GM19023 (cell line): ENCODE data around the gene PSMG4.

Source experiments
- ATAC-seq: cut with Tn5 transposase; IDR thresholded peaks from one replicate; pipeline ENCODE4 v1.9.1; 2021; ENCODE audit warnings: mild to moderate bottlenecking, moderate library complexity; ENCODE audit not compliant: unreplicated experiment

Gene PSMG4, protein sequence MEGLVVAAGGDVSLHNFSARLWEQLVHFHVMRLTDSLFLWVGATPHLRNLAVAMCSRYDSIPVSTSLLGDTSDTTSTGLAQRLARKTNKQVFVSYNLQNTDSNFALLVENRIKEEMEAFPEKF

DNA sequence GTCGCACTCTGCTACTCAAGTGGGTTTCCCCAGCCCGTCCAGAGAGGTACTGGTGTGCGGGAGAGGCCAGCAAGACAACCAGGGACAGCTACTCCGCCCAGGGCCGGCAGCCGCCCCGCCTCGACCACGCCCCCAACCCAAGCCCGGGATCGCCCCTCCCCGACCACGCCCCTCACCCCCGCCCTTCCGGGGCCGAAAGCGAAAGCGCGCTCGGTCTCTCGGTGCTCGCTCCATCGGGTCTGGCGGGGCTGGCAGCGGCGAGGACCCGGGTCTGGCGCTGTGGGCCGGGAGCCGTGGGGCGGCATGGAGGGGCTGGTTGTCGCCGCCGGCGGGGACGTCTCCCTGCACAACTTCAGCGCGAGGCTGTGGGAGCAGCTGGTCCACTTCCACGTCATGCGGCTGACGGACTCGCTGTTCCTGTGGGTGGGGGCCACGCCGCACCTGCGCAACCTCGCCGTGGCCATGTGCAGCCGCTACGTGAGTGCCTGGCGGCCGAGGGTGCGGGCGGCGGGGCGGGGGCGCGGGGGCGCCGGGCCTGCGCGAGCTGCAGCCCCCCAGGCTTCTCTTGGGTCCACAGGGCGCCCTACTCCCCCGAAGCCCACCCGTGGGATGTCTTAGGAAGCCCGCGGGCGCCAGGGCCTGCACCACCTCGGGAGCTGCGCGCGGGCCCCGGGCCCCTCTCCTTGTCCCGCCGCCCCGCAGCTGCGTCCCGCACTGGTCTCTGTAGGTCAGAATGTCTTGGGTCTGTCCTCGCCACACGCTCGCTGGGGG is at the start of gene PSMG4:
Gene PSMG4, plus strand, starts transcription at position 228 of the 771 bp plus-strand sequence. Its CDS starts 76 bp downstream, at position 304.
- ATAC-seq, result peak; percentile 73

DNA sequence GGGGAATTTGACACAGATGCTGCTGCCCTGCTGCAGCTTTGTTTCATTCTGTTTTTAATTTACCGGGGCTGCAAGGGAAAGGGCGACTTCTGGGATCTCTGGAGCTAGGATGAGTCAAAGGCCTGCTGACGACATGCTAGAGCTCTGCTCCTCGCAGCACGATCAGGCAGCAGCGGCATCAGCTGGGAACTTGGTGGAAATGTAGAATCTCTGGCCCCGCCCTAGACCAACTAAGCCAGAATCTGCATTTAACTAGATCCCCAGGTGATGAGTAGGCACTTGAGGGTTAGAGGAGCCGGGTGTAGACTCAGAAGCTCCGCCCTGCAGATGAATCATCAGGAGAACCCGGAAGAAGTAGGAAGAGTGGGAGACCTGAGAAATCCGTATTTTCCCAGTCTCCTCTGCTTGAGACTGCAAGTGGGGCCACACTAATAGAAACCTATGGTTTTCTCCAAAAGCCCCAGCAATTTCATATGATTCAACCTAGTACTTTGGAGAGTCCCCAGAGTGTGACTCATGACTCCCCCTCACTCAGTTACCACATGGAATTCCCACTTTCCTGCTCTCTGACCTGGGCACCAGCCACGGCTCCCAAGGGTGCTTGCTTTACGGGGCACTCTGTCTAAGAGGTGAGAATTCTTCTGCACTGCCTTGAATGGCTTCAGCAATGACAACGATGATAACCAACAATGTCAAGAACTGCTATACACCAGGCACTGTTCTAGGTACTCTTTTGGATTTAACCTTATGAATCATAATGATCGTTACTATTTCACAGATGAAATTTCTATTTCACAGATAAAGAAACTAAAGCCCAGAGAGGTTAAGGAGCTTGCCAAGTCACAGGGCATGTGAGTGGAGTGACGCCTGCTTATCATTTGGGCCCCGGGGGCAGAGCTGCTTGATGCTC is 49.4 kb upstream of the PSMG4 start:
- peak; percentile 65 for ATAC-seq

DNA sequence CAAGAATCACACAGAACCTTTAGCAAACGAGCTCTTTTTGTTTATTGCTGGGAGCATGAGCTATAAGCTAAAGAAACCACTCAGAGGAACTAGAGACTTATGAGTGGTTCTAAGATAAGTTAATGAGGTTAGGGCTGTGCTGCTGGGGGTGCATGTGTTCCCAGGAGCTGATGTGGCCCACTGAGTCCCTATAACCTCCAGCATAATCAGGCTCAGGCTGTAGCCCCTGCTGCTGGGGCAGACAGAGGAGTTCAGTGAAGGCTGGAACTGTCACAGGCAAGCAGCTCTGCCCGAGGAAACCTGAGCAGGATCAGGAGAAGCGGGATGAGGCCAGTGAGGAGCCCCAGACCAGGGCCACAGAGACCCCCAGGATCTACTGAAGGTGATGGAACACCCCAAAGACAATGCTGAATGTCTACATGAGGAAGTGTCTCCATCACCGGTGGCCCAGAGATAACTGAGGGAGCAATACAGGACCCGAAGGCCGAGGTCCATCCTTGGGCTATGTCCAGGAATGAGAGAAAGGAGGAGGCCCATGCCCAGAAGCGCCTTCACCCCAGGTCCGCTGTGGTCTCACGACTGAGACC is 48.6 kb upstream of the PSMG4 start:
- peak; percentile 16 for ATAC-seq

DNA sequence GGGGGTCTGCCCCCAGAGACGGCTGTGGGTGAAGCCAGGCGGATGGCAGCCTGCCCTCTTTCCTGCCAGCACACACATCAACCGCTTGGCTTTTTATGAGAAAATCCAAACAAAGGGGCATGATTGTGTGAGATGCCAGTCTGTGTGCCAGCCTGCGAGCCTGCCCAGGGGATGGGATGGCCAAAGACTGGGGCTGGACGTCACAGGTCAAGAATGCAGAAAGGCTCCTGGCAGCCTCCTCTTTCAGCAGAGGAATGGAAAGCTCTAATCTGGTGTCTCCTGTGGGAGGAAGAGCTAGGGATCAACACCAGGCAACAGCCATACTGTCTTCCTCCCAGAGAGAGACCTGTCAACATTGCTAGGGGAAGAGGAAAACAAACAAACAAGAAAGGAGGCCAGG is 47.1 kb upstream of the PSMG4 start:
- no peak for ATAC-seq

DNA sequence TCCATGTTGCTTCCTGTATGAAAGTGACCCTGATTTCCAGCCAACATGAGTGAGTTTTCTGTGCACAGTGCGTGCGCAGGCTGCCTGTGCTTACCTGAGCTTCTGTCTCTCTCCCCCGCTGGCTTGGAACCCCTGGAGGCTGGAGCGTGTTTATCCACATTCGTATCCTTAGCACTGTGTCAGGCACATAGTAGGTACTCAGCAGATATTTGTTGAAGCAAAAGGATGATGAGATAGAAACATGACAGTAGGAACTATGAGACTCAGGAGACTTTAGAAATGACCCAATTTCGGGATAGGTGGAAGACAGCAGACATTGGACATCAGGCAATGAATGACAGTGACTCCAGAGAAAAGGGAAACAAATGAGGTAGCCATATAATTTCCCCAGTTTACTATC is 46.5 kb upstream of the PSMG4 start:
- ATAC-seq, result no peak

DNA sequence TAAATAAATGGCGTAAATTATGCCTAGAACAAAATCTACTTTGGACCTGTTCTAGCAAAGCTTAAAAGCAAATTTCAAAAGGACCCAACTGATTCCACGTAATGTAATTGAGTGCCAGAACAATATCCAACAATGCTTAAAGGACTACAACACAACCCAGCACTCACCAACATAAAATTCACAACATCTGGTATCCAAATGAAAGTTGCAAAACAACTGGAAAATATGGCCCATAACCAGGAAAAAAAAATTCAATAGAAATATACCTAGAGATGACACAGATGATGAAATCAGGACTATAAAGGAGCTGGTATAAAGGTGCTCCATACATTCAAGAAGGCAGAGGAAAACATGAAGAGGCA is 45.4 kb upstream of the PSMG4 start:
- ATAC-seq, result no peak

DNA sequence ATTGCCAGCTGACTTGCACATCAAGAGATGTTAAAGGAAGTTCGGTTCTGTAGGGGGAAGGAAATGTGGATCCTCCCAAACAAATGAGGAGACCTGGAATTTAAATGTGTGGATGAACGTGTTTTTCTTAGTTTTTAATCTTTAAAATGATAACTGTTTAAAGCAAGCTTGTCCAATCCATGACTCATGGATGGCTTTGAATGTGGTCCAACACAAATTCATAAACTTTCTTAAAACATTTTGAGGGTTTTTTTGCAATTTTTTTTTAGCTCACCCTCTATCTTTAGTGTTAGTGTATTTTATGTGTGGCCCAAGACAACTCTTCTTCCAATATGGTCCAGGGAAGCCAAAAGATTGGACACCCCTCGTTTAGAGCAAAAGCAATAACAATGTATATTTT is 43.8 kb upstream of the PSMG4 start:
- ATAC-seq, result no peak

DNA sequence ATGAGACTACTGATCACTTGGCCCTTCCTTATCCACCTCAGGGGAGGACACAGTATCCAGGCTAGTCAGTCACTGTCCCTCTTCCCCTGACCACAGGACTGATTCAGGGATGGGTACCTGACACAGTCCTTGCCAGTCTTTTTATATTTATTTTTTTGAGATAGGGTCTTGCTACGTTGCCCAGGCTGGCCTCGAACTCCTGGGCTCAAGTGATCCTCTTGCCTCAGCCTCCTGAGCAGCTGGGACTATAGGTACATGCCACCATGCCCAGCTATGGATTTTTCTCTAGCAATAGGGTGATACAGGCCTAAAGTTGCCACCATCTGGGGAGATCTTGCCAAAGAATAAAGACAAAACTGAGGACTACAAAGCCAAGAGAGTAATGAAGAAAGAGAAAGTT is 41.5 kb upstream of the PSMG4 start:
- ATAC-seq, result no peak

DNA sequence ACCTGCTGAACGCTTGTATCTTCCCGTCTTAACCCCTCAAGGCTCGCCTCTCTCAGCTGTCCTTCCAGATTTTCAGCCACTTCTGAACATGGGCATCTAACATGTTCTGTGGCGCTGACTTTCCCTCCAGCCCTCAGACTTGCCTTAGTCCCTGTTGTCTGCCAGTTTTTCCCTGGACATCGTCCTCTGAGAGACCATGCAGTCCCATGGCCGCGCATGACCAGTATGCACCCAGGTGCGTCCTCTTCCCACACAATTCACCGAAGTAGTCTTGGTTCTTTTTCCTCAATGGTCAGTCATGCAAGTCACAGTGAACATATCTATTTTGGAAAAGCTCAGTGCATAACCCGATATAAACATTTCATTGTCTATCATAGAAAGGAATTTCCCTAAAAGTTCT is 40.5 kb upstream of the PSMG4 start:
- ATAC-seq, result no peak

DNA sequence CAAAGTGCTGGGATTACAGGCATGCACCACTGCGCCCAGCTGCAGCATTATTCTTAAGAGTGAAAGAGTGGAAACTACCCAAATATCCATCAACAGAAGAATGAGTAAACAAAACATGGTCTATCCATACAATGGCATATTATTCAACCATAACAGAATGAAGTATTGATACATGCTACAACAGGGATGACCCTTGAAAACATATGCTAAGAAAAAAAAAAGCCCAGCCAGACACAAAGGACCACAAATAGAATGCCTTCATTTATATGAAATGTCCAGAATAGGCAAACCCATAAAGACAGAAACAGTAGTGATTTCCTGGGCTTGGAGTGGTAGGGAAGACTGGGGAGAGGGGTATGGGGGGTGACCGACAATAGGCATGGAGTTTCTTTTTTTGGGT is 38.4 kb upstream of the PSMG4 start:
- no peak for ATAC-seq

DNA sequence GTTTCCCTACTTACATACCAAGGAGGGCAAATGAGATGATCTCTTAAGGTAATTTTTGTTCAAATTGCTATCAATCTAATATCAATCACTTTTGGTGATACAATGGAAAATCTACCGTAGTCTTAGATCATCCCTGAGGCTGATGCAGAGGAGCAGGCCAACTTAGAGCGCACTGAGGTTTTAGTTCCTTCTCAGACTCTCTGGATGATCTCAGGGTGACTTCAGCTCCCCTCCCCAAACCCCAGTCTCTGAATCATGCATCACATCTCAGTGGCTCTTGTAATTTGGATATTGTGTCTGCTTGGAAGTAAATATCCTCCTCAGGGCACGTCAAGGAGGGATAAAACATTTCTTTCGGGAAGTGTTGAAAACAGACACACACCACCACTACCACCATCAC is 37.2 kb upstream of the PSMG4 start:
- no peak for ATAC-seq

DNA sequence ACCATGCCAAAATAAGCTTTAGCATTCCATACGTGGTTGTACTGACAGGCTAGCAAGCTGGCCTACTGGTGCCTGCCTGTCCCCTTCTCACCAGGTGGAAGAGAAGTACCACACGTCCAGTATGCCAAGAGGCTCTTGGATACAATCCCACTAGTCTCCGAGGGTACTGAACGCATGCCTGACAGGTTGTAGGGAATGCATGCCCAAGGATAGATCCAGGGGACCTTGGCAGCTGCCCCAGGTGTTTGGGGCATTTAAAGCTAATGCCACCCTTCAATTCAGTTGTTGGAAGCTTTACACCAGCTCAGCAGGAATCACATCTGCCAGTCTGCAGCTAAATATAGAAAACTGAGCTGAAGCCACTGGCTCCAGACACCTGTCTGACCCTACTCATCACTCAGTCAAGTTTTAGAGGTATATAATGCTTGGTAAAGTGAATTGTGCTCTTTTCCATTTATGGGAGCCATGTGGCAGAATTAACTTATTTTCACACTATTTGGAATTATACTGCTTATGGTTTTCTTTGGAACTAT is 36.2 kb upstream of the PSMG4 start:
- ATAC-seq, result no peak

DNA sequence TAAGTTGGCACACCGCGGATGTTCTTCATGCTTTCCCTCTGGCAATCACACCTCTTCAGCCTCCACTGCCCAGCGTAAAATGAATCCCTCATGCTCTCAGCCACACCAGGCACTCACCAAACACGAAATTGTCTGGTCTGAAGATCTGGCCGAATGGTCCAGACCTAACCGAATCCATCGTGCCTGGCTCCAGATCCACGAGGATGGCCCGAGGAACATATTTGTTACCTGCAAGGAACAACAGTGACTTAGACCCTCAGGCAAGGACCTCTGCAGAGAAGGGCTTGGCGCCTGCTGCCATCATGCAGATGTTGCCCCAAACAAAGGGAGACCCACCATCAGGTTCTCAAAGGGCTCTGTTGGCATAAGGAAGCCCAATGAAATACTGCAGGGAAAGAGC is 32.7 kb upstream of the PSMG4 start:
- no peak for ATAC-seq

DNA sequence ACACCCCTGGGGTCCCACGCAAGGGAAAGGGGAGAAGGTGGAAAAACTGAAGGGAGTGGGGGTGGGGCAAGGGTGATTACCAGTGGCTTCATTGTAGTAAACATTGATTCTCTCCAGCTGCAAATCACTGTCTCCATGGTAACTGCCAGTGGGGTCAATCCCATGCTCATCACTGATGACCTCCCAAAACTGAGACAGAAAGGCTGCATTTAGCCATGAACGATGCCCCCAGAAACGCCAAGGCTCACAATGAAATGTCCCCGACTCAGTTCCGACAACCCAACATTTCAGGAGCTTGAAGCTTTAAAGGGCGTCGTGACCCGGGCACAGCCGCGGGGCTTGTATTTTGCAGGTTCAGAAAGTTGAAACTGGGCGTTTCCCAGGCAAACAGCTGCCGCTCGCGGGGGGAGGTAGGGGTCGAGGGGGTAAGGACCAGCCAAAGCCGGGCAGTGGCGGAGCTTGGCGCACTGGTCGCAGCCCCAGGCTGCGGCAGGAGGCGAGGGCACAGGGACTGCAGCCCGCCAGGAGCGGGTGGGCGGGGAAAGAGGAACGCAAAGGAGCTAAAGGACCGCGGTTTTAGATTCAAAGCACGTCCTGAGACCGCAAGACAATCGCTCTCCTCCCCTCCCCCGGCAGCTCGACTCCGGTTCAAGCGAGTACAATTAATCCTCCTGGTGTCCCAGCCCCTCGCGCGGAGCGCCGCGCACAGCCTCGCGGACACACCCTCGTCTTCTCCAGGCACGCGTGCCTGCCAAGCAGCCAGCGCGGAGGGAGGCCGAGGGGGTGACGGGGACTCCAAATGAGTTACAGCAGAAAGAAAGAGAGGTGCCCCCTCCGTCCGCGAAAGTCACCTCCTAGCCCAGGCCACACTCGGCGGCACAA is 32.0 kb upstream of the PSMG4 start:
- no peak for ATAC-seq

DNA sequence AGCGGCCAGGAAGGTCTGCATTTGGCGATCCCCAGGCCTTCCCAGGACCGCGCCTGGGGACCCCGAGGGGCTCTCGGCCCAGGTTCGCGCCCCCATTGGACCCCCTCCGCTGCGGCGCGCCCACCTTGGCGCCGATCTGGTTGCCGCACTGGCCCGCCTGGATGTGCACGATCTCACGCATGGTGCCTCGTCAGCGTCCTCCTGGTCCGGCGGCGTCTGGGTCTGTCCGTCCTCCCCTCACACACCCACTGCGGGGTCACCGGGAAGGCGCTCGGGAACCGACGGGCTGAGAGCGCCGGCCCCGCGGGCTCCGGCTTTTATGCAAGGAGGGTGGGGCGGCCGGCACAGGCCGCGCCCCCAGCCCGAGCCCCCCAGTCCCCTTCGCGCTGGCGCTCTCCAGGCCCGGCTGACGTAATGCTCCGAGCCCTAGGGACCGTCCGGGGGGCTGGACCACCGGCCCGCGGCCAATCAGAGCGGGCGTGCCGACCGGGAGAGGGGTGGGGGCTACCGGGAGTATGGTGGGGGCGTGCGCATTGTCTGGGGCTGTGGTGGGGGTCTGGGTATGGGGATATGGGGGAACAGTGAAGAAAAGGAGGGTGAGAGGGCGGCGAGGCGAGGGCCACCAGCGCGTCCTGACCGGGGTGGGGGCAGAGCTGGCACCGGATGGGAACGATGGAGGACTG is 31.2 kb upstream of the PSMG4 start, which contains the start of gene TUBB2B:
Gene TUBB2B, minus strand, starts transcription at position 291 of the 683 bp plus-strand sequence. Its CDS starts 110 bp downstream, at position 181.
- no peak for ATAC-seq

DNA sequence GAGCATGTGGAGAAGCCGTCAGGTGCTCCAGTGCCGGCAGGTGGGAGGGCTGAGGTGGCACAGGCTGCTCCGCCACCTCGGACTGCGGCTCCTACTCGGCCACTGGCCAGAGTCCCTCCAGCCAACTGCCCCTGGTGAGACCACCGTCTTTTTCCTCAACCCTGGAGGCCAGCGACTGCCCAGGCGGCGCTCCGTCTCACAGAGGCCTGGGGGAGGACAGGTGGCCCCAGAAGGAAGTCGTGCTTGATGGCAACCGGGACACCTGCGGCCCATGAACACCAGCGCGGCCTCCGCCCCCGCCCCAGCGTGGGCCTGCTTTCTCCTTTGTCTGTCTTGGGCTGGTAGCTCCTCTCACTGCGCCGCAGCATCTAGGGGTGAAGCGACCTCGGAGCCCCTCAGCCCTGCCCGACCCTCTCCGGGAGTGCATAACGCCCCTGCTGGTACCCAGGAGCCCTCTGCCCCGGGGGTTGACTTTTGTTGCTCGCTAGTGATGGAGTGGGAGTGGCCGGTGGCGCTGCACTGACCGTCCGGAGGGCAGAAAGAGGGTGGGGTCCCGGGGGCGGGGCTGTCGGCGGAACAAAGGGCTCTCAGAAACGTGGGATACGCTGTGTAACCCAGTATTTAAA is 30.6 kb upstream of the PSMG4 start:
- ATAC-seq, result no peak

DNA sequence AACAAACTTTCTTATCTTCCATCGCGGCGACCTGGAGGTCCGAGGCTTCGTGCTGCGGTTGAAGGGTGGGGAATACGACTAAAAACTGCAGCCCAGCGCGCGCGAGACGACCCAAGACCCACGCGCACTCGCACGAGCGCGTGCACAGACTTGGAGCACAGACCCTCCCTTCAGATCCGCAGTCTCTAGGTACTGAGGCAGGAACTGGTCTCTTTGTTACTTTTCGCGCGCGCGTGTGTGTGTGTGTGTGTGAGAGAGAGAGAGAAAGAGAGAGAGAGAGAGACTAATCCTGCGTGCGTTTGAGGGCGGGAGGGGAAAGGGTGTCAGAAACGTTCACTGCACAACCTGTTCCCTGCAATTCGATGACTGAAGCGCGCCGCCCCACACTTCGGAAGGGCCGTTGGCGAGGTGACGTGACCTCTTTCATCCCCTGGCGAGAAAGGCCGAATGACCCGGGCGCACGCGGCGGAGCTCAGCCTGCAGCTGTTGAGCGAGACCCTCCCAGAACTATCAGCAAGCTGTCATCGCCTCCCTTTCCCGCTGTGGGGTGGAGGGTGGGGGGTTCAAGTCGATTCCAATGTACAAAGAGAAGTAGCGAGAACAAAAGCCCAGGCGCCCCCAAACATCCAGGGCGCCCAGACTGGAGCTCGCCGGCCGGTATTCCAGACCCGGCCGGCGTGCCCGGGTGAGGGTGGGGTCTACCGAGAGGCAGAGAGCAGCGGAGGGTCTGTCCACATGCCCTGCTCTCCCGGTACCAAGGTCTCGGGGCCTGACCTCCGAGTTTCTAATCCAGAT is 29.8 kb upstream of the PSMG4 start:
- ATAC-seq, result no peak

DNA sequence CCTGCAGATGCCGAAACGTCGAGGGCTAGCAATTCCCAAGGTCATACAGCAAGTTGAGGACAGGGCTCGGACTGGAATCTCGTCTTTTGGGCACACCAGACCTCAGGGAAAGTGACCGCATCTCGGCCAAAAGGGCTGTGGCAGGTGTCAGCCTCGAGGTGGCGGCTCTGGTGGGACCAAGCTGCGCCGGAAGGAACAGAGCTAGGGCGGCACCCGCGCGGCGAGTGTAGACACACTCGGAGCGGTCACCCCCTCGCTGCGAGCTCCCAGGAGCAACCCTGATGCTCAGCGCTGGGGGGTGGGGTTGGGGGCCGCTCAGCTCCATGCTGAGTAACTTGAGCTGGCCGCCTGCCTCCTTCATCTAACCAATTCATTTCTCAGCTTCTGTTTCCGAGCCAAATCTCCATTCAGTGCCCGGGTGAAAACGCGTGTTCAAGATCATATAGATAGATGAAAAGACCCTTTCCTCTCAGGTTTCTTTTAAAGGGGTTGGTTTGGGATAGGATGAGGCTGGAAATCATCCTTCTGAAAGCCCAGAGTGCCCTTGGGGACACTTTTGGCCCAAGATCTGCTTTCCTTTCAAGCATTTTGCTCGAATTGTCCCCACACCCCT is 29.1 kb upstream of the PSMG4 start:
- ATAC-seq, result no peak
